Measurements from ENCODE around the gene PAX8.

GRCh38 chr2:113216891-113217454, 61.7 kb downstream of the PAX8 start:
- TF ChIP-seq EZH2 (IDR thresholded peaks at IDR 0.05; ENCODE audit: low read length, unreplicated experiment) (no peak), CTCF (conservative IDR thresholded peaks at IDR 0.05; ENCODE audit: low read depth, low read length) (no peak)
